Astrocyte of the cerebellum (primary cell): Measurements from ENCODE around the gene TMEM183A.

ENCODE experiments used
- DNase-seq: peaks from one replicate; pipeline ENCODE4 v3.0.0-alpha.2; 2011; ENCODE audit warnings: low read depth
- H3K4me3 ChIP-seq: 2 replicates; pipeline ENCODE4 v1.5.1; 2011; ENCODE audit warnings: mild to moderate bottlenecking, low read depth, low read length, moderate library complexity
- in situ Hi-C: cut with HindIII; loops from 2 replicates; pipeline ENCODE4 v1.10.0; 2017; ENCODE audit warnings: low sequenced_read_pairs
- TF ChIP-seq, protein P1 (sequence below): IDR thresholded peaks from 2 replicates; pipeline ENCODE4 v1.5.1; 2012; ENCODE audit warnings: low read length, low read depth, moderate library complexity, mild to moderate bottlenecking; ENCODE audit errors: missing control alignments

Gene TMEM183A

DNA sequence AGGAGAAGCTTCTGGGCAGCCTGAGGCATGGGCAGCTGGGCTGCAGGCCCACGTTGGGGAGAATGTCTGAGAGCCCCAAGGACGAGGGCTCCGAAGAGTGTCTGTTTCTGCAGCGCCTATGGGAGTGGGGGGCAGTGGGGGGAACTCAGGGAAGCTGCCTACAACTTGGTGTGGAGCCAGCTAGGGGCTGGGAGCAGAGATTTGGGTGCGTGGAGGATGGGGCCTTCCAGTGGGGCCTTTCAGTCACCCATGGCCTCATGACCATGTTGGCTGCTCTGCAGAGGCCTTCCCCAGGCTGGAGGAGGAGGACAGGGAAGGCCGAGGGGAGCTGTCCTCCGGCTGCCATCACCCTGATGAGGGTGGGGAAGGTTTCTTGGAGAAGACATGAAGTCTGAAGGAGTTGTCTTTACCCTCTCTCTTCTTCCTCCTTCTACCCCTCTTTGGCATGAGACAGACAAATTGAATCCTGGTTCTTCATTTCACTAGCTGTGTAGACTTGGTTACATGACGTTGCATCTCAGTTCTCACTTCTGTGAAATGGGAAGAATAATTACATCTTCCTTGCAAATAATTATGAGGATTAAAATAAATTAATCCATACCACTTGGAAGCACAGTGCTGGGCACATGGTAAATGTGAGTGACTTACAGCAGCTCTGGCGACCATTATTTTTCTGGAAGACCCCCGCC is 27.4 kb downstream of the TMEM183A start:
- DNase-seq, result no peak
- TF ChIP-seq, protein P1, sequence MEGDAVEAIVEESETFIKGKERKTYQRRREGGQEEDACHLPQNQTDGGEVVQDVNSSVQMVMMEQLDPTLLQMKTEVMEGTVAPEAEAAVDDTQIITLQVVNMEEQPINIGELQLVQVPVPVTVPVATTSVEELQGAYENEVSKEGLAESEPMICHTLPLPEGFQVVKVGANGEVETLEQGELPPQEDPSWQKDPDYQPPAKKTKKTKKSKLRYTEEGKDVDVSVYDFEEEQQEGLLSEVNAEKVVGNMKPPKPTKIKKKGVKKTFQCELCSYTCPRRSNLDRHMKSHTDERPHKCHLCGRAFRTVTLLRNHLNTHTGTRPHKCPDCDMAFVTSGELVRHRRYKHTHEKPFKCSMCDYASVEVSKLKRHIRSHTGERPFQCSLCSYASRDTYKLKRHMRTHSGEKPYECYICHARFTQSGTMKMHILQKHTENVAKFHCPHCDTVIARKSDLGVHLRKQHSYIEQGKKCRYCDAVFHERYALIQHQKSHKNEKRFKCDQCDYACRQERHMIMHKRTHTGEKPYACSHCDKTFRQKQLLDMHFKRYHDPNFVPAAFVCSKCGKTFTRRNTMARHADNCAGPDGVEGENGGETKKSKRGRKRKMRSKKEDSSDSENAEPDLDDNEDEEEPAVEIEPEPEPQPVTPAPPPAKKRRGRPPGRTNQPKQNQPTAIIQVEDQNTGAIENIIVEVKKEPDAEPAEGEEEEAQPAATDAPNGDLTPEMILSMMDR, result no peak
- H3K4me3 ChIP-seq, result no peak overlapping the region
- in situ Hi-C loops, result no loop called here

DNA sequence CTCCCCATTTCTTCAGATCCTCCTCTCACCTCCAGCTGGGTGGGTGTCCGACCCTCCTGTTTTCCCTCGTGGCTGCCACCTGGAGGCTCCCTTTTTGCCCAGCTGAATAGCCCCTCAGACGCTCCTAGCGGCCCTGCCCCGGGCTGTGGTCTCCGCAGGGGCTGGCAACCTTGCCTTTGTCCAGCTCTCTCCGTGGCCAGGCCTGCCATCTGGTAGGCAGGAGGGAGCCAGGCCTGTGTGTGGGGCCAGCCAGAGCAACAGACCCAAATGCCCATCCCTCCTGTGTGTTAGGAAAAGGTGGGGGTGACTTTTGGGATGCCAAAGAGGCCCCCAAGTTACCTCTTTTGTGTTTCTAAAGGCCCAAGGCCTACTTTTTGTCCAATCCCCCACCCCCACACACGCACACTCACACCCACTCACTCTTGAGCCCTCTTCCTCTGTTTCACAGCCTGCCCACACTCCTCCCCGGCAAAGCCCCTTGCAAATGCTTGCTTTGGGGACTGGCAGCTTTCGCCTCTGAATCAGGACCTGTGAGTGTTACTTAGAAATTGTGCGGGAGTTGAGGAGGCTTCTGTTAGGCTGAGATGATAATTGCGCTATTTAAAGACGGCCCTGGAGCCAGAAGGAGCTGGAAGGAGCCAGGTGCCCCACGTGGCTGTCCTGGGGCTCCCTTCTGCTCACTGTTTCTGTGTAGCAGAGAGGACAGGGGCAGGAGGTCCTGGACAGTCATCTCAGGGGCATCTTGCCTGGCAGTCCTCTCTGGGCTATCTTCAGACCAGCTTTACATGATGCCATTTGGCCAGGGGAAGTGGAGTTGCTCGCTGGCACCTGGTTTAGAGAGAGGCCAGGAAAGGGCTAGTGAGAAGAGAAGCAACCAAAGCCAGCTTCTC is 28.2 kb downstream of the TMEM183A start:
- TF ChIP-seq, protein P1, result no peak
- no peak overlapping the region for H3K4me3 ChIP-seq
- in situ Hi-C loops, result no loop called here
- no peak for DNase-seq

DNA sequence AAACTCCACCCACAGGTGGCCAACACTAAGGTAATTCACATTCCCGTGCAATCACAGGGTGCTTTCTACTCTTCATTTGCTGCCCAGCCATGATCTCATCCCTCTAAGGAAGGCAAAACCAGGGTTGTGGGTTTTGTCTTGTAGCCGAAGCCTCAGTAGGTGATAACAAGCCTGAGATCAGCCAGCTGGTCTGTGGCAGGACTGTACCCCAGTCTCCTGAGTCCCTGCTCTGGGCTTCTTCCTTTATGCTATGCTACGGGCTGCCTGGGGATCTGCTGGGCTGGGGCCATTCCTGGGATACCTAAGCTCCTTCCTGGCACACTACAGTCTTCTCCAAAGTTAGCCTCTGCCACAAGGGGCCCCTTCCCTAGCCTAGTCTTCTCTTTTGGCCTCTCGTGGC is 29.0 kb downstream of the TMEM183A start:
- H3K4me3 ChIP-seq, result no peak overlapping the region
- TF ChIP-seq, protein P1, result no peak
- DNase-seq, result no peak
- in situ Hi-C loops, result no loop called here

DNA sequence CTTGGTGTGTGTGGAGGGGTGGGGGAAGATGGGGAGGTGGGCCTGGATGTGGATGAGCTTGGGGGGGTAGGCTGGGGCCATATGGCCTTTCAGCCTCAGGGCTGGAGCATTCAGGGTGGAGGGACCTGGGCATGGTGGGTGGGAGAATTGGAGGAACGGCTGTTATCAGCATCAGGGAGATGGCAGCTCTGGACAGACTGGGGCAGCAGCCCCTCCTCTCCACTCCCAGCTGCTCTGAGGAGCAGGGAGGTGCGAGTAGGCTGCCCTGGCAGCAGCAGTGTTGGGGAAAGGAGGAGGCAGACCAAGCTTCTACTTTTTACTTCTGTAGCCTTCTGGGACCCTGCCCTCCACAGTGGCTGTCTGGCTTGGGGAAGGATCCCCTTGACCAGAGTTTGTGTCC is 29.4 kb downstream of the TMEM183A start:
- DNase-seq, result no peak
- TF ChIP-seq, protein P1, result no peak
- in situ Hi-C loops, result no loop called here

DNA sequence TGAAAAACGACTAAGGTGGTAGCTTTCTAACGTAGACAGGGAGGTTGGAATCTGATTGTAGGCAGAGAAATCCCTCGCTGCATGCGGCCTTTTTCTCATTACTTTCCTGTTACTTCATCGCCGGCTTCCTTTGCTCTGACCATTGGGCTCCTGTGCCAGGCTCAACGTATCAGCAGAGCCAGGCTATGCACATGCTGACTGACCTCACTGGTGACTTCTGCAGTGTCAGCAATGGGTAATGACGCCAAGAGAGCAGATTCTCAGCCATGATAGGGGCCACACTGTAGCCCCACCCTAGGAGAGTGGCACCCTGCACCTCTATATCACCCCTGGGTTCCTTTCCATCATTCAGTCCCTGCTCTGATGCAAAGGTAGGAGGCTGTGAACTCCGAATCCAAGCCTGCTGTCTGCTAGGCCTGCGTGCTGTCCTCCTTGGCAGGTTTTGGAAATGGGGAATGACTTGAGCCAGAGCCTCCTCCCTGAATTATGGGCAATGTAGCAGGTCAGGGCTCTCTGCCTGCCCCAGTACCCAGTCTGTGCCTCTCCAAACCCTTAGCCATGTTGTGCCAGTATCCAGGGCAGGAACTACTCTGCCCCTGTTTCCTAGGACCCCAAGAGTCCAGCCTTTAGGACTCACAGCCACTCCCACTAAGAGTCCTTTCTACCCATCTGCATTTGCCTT is 30.5 kb downstream of the TMEM183A start:
- in situ Hi-C loops, result no loop called here
- TF ChIP-seq, protein P1, result no peak
- H3K4me3 ChIP-seq, result no peak overlapping the region
- DNase-seq, result no peak

More for the DNA sequence above, 29.4 kb downstream of the TMEM183A start:
- H3K4me3 ChIP-seq, result no peak overlapping the region

DNA sequence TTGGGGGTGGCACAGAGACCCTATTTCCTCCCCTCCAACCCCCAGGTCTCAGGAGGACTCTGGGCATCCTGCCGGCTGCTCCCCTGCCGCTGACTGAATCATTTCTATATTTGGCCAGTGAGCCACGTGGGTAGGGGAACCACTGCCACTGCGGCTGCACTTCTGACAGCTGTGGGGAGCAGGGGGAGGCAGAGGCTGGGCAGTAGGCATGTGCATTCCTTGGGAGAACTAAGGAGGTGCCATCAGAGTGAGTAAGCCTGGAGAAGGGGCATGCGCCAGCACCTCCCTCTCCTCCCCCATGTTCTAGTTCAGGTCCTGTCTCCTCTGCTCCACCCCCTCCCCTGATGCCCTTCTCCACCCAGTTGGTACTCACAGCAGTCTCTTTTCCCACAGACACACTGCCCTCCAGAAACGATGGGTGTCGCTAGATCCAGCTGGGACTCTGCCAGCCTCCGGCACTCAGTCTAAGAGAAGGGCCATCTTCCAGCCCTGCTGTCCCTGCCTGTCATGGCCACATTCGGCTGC is 31.1 kb downstream of the TMEM183A start:
- TF ChIP-seq, protein P1, result no peak
- DNase-seq, result peak; percentile 24
- H3K4me3 ChIP-seq, result no peak overlapping the region
- in situ Hi-C loops, result no loop called here
